GM13976 (cell line): ENCODE measurements around the gene AMOTL1.
"Not testable (repeated sequence)": the region's sequence is repeated elsewhere in the genome, so short reads cannot be mapped to it uniquely, and the experiment has no call there.

Source experiments
- DNase-seq: peaks from one replicate; pipeline ENCODE4 v3.0.0; 2012; ENCODE audit warnings: low spot score
- in situ Hi-C: fragments of 300-500 bp; cut with MboI; formaldehyde crosslinking; loops from one replicate; pipeline ENCODE4 v1.12.0; 2022; ENCODE audit warnings: low sequenced_read_pairs, mixed read lengths, inconsistent platforms; ENCODE audit not compliant: unreplicated experiment
- TF ChIP-seq, protein P1 (sequence below): IDR thresholded peaks from 2 replicates; pipeline ENCODE4 v1.5.1; 2012; ENCODE audit warnings: borderline replicate concordance, mild to moderate bottlenecking; ENCODE audit not compliant: insufficient read depth; ENCODE audit errors: extremely low read depth, missing control alignments, control extremely low read depth

The AMOTL1 gene

DNA sequence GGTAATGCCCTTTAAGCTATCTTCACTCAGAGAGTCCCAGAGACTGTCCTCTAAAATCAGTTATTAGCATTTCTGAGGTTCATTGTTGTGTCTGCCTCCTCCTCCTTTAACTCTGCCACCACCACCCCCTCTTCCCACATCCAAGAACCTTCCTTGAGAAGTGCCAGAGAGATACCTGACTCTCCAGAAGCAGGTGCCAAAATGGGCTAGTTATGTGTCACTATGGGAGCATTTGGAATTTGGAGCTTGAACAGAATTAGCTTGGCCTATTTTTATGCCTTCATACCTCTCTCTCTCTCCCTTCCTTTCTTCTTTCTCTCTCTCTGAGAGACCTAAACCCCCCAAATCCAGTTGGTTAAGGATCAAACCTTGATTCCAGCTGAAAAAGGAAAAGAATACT lies 75.9 kb downstream of the AMOTL1 start:
- TF ChIP-seq, protein P1, sequence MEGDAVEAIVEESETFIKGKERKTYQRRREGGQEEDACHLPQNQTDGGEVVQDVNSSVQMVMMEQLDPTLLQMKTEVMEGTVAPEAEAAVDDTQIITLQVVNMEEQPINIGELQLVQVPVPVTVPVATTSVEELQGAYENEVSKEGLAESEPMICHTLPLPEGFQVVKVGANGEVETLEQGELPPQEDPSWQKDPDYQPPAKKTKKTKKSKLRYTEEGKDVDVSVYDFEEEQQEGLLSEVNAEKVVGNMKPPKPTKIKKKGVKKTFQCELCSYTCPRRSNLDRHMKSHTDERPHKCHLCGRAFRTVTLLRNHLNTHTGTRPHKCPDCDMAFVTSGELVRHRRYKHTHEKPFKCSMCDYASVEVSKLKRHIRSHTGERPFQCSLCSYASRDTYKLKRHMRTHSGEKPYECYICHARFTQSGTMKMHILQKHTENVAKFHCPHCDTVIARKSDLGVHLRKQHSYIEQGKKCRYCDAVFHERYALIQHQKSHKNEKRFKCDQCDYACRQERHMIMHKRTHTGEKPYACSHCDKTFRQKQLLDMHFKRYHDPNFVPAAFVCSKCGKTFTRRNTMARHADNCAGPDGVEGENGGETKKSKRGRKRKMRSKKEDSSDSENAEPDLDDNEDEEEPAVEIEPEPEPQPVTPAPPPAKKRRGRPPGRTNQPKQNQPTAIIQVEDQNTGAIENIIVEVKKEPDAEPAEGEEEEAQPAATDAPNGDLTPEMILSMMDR = no peak

GRCh38 chr11:94845622-94846021 lies 77.5 kb downstream of the AMOTL1 start:
- no peak for DNase-seq
- TF ChIP-seq, protein P1 = no peak

More for the DNA sequence above, 75.9 kb downstream of the AMOTL1 start:
- DNase-seq = no peak
- in situ Hi-C loops = no loop called here

GRCh38 chr11:94849839-94850238 lies 81.7 kb downstream of the AMOTL1 start:
- no peak for DNase-seq
- TF ChIP-seq, protein P1 = no peak
- in situ Hi-C loops = no loop called here

More at GRCh38 chr11:94845622-94846021, 77.5 kb downstream of the AMOTL1 start:
- in situ Hi-C loops = no loop called here

DNA sequence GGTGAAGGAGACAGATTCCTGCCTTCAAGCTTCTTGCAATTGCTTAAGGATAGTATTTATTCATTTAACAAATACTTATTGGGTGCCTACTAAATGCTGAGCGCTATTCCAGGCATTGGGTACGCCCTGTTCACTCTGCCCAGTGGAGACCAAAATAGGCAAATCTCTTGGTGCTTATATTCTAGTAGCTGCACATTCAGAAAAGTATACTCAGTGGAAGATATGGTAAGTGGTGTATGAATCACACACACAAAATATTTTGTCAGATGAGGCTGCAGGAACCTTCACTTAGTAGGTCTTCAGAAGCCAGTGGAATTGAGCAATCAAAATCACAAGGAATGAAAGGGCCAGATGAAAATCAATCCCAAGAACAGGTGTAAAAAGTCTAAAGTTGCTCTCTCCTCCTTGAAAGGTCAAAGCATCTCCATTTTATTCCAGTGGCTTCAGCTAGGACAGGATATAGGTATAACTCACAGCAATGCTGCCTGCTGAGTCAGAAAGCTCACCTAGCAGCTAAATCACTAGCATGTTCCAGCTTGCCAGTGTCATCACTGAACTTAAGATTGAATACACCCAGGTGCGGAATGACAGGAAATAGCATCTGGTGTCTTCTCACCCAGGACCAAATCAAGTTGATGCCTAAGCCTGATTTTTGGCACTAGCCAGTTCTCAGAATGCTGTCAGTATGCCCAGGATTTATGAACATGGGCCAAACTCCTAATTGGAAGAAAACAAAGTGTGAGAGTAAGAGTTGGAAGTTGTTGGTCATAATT lies 83.9 kb downstream of the AMOTL1 start:
- TF ChIP-seq, protein P1 = no peak
- in situ Hi-C loops = no loop called here
- DNase-seq = no peak

DNA sequence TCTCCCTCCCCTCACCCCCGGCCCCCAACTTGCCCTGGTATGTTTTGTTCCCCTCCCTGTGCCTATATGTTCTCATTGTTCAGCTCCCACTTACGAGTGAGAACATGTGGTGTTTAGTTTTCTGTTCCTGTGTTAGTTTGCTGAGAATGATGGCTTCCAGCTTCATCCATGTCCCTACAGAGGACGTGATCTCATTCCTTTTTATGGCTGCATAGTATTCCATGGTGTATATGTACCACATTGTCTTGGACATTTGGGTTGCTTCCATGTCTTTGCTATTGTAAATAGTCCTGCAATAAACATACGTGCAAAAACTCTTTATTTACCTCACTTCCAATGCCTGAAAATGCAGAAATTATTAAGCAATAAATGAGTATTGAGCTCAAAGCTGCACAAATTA lies 85.1 kb downstream of the AMOTL1 start:
- DNase-seq, in situ Hi-C loops: not testable (repeated sequence)

DNA sequence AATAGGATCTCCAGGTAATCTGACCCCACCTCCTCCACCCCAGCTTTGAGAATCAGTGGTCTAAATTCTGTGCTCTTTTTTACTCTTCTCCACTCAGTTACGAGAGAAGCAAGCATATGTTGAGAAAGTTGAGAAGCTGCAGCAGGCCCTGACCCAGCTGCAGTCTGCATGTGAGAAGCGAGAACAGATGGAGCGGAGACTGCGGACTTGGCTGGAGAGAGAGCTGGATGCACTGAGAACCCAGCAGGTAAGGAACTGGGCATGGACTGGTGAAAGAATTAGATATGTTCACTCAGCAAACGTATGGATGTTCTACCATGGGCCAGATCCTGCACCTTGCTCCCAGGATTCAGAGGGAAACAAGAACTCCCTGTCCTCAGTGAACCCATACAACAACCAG lies 85.7 kb downstream of the AMOTL1 start:
- TF ChIP-seq, protein P1 = no peak
- DNase-seq = no peak
- in situ Hi-C loops = no loop called here

- TF ChIP-seq, protein P1 = no peak
- DNase-seq = no peak
- in situ Hi-C loops = no loop called here
Observed at GRCh38 chr11:94854770-94855633, 86.8 kb downstream of the AMOTL1 start.
